ENCODE results near the gene RRBP1.

DNA sequence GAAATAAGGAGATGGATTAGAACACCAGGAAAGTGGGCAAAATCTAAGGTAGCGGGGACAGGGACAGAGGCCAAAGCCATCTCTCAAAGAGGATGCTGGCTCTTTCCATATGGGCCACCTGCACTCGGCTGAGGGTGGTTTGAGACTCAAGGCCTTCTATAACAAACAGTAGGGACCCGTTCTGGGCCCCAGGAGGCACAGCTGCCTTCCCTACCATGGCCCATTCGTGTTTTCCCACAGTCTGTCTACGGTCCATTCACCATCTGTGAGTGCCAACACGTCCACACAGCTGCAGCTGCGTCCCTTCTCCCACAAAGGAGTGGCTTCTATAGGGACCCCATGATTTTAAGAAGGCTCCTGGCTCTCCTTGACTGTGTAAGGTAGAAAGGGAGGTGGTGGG, 18.6 kb upstream of the RRBP1 start:
- TF ChIP-seq, protein P1, sequence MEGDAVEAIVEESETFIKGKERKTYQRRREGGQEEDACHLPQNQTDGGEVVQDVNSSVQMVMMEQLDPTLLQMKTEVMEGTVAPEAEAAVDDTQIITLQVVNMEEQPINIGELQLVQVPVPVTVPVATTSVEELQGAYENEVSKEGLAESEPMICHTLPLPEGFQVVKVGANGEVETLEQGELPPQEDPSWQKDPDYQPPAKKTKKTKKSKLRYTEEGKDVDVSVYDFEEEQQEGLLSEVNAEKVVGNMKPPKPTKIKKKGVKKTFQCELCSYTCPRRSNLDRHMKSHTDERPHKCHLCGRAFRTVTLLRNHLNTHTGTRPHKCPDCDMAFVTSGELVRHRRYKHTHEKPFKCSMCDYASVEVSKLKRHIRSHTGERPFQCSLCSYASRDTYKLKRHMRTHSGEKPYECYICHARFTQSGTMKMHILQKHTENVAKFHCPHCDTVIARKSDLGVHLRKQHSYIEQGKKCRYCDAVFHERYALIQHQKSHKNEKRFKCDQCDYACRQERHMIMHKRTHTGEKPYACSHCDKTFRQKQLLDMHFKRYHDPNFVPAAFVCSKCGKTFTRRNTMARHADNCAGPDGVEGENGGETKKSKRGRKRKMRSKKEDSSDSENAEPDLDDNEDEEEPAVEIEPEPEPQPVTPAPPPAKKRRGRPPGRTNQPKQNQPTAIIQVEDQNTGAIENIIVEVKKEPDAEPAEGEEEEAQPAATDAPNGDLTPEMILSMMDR (IDR thresholded peaks at IDR 0.05; ENCODE audit: poor library complexity) = no peak
- no peak for TF ChIP-seq EZH2 (IDR thresholded peaks at IDR 0.05; ENCODE audit: borderline replicate concordance)
- no peak for TF ChIP-seq EZH2phosphoT487 (IDR thresholded peaks at IDR 0.05; ENCODE audit: low read depth, severe bottlenecking, unreplicated experiment)

Measured in hepatocyte (in vitro differentiated cells).